ENCODE measurements around the gene TUBA4A.

The TUBA4A gene

DNA sequence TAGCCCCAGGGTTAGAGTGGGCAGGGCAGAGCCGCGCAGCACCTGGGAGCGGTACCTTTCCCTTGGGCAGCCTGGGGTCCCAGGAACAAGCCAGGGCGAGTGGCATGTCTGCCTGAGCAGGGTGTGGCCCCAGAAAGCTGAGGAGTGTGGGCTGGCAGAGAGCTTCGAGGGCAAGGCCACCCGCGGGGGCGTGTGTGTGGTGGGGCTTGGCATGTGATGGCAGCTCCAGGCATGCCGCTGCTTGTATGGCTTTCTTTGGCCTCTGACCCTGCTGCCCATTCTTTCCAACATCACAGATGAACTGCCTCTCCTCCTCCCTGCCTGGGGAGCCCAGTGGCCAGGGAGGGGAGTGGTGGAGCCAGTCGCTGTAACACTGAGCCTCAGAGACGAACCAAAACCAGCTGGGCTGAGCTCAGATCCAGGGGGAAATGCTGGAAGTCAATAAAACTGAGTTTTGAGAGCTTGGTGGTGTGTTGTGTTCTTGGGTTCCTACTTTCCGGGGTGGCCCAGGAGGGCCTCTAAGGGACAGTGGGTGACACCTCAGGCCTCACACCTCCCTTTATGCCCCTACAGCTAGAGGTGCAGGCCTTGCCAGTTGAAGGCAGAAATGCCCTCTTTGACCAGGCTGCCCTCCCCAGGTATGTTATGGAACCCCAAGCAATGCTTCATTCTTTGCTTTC is 32.9 kb upstream of the TUBA4A start:
- DNase-seq = no peak

- peak; percentile 74 for DNase-seq
Measured at GRCh38 chr2:219285894-219286425, 32.2 kb upstream of the TUBA4A start.

DNA sequence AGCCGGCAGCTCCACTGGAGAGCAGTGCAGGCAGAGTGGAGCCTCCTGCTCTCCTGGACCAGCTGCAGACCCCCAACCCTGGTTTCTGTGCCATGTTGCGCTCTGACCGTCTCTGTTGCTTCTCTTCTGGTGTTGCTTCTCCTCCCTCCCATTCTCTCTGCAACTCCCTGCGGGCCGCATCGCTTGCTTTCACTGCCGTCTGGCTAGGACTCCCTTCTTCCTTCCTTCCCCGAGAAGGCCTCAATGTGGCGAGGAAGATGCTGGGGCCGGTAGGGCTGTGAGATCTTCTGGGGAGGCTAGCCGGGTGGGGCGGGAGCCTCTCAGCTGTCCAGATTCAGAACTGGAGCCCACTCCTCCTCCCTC is 31.6 kb upstream of the TUBA4A start:
- no peak for DNase-seq

DNA sequence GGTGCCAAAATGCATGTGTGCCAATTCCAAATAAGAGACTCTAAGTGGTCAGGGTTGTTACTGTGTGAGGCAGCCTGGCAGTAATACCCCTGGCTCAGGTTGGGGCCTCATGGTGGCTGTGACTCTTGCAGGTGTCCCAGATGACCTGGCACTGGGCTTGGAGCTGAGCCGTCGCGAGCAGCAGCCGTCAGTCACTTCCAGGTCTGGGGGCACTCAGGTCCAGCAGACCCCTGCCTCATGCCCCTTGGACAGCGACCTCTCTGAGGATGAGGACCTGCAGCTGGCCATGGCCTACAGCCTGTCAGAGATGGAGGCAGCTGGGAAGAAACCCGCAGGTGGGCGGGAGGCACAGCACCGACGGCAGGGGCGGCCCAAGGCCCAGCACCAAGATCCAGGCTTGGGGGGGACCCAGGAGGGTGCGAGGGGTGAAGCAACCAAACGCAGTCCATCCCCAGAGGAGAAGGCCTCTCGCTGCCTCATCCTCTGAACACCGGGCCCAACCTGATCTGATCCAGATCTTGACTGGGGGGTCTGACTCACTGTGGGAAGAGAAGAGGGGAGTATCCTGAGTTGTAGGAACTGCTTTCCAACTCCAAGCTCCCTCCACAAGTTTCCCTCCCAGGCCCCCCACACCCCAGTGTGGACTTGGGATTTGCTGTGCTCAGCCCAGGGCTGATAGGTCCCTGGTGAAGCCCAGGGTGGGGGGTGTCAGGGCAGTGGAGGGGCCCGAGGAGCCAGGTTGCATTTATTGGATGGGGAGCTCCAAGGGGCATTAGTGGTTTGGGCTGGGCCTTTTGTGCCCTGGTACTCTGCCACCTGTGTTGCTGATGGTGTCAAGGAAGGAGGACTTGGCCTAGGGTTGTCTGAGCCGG is 31.0 kb upstream of the TUBA4A start:
- DNase-seq = no peak

DNA sequence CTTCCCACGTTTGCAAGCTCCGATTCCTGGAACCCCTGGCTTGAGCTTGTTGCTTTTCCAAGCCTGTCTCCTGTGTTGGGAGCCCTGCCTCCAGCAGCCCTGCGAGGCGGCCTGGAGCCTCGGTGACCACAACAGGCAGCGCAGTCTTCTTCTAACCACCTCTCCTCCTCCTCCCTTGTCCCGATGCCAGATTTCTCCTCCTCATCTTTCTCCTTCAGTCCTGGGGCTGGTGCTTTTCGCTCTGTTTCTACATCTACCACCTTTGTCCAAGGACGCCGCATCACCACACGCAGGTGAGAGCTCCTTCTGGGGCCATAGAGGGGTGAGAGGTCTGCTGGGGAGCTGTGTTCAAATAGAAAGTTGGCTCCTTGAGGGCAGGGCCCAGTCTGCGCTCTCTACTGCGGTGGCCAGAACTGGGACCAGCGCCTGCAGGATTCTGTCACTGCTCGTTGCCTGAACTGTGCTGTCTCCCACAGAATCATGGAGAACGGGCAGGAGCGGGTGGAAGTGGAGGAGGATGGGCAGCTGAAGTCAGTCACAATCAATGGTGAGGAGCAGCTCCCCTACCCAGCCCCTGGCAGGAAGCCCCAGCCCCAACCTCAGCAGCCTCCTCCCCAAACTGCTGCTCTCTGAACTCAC is 29.3 kb upstream of the TUBA4A start:
- DNase-seq = peak; percentile 23

- DNase-seq = no peak
Measured at GRCh38 chr2:219282375-219282774, 28.7 kb upstream of the TUBA4A start.

- DNase-seq = no peak
Measured at GRCh38 chr2:219281588-219281987, 27.9 kb upstream of the TUBA4A start.

DNA sequence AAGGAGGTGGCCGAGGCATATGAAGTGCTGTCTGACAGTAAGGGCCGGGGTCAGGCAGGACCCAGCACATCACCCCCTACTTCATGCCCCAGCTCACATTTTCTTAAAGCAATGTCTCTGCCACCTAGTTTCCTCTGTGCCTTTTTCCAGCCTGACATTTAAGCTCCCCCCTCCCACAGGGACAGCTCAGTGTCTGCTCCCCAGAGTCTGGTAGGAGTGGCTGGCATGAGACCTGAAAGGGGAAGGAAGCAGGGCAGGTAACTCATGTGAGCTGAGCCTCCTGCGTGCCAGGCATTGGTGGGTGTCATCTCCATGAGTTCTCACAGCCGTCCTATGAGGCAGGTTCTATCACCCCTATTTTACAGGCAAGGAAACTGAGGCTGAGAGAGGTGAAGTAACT is 26.9 kb upstream of the TUBA4A start:
- DNase-seq = no peak

DNA sequence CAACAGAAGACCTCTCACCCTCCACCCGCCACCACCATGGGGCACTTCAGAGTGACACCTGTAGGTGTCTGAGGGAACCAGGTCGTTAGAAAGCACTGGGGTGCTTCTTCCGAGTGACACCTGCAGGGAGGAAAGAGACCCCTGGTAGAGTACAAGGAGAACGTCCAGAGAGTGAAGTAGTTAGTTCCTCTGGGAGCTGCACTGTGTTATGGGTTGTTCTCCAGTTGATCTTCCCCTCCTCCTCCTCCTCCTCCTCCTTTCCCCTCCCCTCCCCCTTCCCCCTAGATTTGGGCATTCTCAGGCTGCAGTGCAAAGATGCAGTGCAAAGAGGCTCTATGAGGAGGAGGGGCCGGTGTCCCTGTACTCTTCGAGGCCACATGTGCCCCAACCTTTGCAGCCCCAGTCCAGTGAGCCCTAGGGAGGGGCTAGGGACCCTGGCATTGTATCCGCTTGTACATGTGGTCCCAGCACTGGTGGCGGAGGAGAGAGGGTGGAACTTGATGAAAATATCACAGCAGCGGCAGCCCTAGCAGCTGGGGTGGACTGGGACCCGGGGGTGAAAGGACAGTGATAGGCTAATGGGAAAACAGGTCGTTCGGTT is 26.3 kb upstream of the TUBA4A start:
- DNase-seq = no peak

GRCh38 chr2:219279151-219279915 is 25.6 kb upstream of the TUBA4A start, which contains the start of gene DNAJB2:
Gene DNAJB2 (plus strand): TSS chr2:219279366. CDS start chr2:219279834, 468 bp downstream.
- DNase-seq = peak; percentile 99

DNA sequence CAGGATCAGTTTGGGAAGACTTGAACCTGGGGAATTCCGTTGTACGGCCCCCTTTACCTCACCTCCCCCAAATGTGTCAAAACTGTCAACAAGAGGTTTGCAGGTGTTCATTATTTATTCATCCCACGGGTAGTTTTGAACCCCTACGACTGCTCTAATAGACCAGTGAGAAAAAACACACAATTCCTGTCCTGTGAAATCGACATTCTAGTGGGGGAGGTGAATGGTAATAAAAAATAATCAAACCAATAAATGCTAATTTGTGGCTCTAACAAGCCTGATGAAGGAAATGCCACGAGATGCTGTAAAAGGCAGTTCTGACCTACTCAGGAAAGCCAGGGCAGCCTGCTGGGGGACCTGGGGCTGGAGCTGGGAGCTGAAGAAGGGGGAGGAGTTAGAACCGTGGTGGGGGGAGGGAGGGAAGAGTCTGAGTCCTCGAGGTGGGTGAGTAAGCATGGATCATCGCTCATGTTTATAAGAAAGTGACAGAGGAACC is 25.0 kb upstream of the TUBA4A start:
- DNase-seq = no peak

- DNase-seq = peak; percentile 86
Measured at GRCh38 chr2:219277703-219278654, 24.3 kb upstream of the TUBA4A start.

GRCh38 chr2:219274361-219274921 is 20.7 kb upstream of the TUBA4A start:
- peak; percentile 88 for DNase-seq

DNA sequence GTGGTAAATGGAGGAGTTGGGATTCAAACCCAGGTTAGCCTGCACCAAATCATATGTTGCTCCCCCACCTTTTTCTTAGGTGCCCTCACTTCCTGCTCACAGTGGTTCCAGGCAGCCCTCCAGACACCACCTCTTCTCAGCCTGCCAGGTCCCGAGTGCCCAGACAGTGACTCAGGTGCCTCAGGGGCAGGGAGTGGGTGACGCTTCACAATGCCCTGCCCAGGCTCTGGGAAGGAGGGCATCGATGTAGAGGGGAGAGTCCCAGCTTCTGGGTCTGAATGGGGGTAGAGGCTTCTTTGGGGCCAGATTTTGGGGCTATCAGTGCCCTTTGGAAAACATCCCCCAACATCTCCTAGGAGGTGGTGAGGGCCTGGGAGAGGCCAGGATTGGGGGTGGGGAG is 20.2 kb upstream of the TUBA4A start:
- DNase-seq = no peak

DNA sequence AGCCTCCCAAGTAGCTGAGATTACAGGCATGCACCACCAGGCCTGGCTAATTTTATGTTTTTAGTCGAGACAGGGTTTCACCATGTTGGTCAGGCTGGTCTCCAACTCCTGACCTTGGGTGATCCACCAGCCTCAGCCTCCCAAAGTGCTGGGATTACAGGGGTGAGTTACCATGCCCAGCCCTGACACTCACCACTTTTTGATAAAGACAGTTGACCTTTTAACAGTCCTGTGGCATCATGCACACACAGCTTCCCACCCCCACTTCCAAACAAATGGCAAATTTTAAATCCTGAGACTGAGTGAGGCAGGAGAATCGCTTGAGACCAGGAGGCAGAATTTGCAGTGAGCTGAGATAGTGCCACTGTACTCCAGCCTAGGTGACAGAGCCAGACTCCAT is 19.3 kb upstream of the TUBA4A start:
- DNase-seq = no peak

GRCh38 chr2:219272356-219272755 is 18.6 kb upstream of the TUBA4A start:
- no peak for DNase-seq

GRCh38 chr2:219271021-219271420 is 17.3 kb upstream of the TUBA4A start:
- no peak for DNase-seq

GRCh38 chr2:219270055-219270372 is 16.3 kb upstream of the TUBA4A start:
- no peak for DNase-seq

- no peak for DNase-seq
Measured at GRCh38 chr2:219269362-219270054, 15.8 kb upstream of the TUBA4A start.

DNA sequence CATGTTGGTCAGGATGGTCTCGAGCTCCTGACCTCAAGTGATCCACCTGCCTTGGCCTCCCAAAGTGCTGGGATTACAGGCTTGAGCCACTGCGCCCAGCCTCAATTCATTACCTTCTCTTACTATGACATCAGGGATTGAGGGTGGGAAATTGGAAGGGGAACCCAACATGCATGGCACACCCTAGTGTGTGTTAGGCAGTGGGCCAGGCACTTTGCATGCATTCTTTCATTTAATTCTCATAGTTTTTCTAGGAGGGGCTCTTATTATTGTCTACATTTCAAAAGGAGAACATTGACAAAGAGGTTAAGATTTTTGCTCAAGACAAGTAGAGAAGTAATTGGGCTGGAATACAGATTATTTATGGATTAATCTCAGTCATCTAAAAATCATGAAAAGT is 14.6 kb upstream of the TUBA4A start:
- DNase-seq = no peak

Measured in fibroblast of upper back skin (primary cell).